ENCODE results near the gene ZSCAN2.
A peak's percentile ranks its signal among the peaks of the same experiment; 100 is the strongest.

DNA sequence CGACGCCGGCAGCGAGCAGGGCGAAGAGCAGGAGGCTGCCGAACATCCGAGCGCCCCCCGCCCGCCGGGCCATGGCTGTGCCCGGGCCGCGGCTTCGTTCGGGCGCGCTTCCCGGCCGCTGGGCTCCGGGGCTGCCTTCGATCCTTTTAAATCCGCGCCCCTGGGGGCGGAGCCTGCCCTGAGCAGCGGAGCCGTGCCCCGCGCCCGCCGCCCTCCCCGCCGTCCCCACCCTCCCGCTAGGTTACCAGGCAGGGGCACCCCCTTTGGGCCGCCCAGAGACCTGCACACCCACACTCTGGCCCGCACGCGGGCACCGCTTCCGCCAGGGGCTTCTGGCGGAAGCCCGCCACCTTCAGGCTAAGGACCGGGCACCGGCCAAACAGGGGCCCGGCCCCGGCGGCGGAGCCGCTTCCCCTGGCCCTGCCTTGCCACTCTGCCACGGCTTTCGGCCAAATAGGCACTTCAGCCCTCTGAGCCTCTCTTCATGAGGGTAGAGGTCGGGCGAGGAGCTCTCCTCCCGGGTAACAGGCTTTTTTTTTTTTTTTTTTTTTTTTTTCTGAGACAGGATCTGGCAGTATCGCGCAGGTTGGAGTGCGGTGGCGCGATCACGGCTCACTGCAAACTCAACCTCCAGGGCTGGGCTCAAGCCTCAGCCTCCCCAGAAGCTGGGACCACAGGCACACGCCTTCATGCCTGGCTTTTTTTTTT, 57.4 kb downstream of the ZSCAN2 start, which contains the start of gene NMB:
- TF ChIP-seq POLR2AphosphoS5 (IDR thresholded peaks at IDR 0.05; ENCODE audit: low read depth, low read length) (peak; percentile 58), TAF1 (IDR thresholded peaks at IDR 0.05; ENCODE audit: borderline replicate concordance, insufficient read depth, low read length) (no peak), SIN3A (IDR thresholded peaks at IDR 0.05; ENCODE audit: borderline replicate concordance, insufficient read depth, low read length) (0 out of 2 replicates have a peak, but pooled peaks have one; percentile 9), REST (IDR thresholded peaks at IDR 0.05; ENCODE audit: insufficient read depth in 1 of 2, low read depth in 2 of 2, low read length in 2 of 2) (no peak)

Data from PFSK-1 (cell line).